H1 (cell line): ENCODE measurements around the gene RINT1. TPM values are rescaled to one million over a fixed set of nuclear protein-coding genes. Genes with fewer than 3 reads are reported as not detected.

Experiments used
- CTCF ChIA-PET: fragments of 300-600 bp; sonication (Branson Sonifier 250); formaldehyde crosslinking; loops from one replicate; lab custom pipeline; 2021; ENCODE audit not compliant: partially characterized antibody; lab: Charles Lee
- POLR2A ChIA-PET: fragments of 300-600 bp; sonication (Branson Sonifier 250); formaldehyde crosslinking; loops from one replicate; lab custom pipeline; 2021; ENCODE audit warnings: inconsistent platforms; ENCODE audit not compliant: partially characterized antibody; lab: Charles Lee
- DNase-seq, 2 experiments: peaks; one replicate each; pipeline versions ENCODE4 v3.0.0 to v3.0.0-alpha.2; 2010 to 2022; ENCODE audit warnings: low spot score in 2 of 2, low read depth in 1 of 2, mixed read lengths in 1 of 2
- FAIRE-seq: peaks from 2 replicates; lab custom pipeline; 2011; peaks lifted over from hg19 to GRCh38; lab: Jason Lieb, UNC
- H2AFZ ChIP-seq: 2 replicates; pipeline ENCODE4 v1.8.1; 2012; ENCODE audit warnings: low read length, inconsistent platforms
- H2AK5ac ChIP-seq: 2 replicates; pipeline ENCODE4 v1.6.1; 2013; ENCODE audit warnings: low read depth, low read length
- H2BK120ac ChIP-seq: replicated peaks from 2 replicates; pipeline ENCODE3; 2013; ENCODE audit warnings: low read depth, low read length, inconsistent platforms
- H2BK12ac ChIP-seq: 2 replicates; pipeline ENCODE4 v1.6.1; 2013; ENCODE audit warnings: low read depth, low read length
- H2BK15ac ChIP-seq: 2 replicates; pipeline ENCODE4 v1.6.1; 2013; ENCODE audit warnings: low read length
- H2BK20ac ChIP-seq: 2 replicates; pipeline ENCODE4 v1.6.1; 2013; ENCODE audit warnings: low read length
- H2BK5ac ChIP-seq: 2 replicates; pipeline ENCODE4 v1.6.1; 2013; ENCODE audit warnings: low read depth, low read length
- H3K14ac ChIP-seq: 2 replicates; pipeline ENCODE4 v1.6.1; 2013; ENCODE audit warnings: inconsistent platforms; ENCODE audit not compliant: insufficient read length
- H3K18ac ChIP-seq: 2 replicates; pipeline ENCODE4 v1.6.1; 2013; ENCODE audit warnings: low read length; ENCODE audit errors: extremely low read depth
- H3K23ac ChIP-seq: 2 replicates; pipeline ENCODE4 v1.6.1; 2013; ENCODE audit warnings: inconsistent platforms; ENCODE audit not compliant: insufficient read length
- H3K23me2 ChIP-seq: 2 replicates; pipeline ENCODE4 v1.6.1; 2013; ENCODE audit warnings: low read depth, low read length
- H3K27ac ChIP-seq: 2 replicates; pipeline ENCODE4 v1.6.1; 2011; ENCODE audit warnings: low read depth, low read length, inconsistent platforms
- H3K27me3 ChIP-seq, 4 experiments: replicated peaks in 1 of 4; 1 replicate in 1 of 4; 2 replicates in 3 of 4; pipeline versions ENCODE4 v1.6.1 to v1.8.1; 2011 to 2013; ENCODE audit warnings: low read length in 3 of 4, mild to moderate bottlenecking in 3 of 4, inconsistent platforms in 2 of 4, mixed read lengths in 2 of 4, moderate library complexity in 1 of 4; ENCODE audit not compliant: control insufficient read depth in 3 of 4, insufficient read depth in 3 of 4; ENCODE audit errors: extremely low read depth in 1 of 4
- H3K36me3 ChIP-seq, 4 experiments: 2 replicates each; pipeline versions ENCODE4 v1.6.1 to v1.8.1; 2011 to 2013; ENCODE audit warnings: mild to moderate bottlenecking in 4 of 4, low read length in 3 of 4, moderate library complexity in 2 of 4, control low read depth in 1 of 4, inconsistent platforms in 1 of 4; ENCODE audit not compliant: insufficient read depth in 4 of 4, control insufficient read depth in 2 of 4
- H3K4ac ChIP-seq: replicated peaks from 2 replicates; pipeline ENCODE3; 2013; ENCODE audit warnings: low read length, low read depth, mixed read lengths, inconsistent platforms; ENCODE audit not compliant: insufficient read length
- H3K4me1 ChIP-seq, 4 experiments: replicated peaks in 1 of 4; 1 replicate in 1 of 4; 2 replicates in 3 of 4; pipeline versions ENCODE4 v1.6.1 to v1.8.1; 2011 to 2013; ENCODE audit warnings: low read length in 3 of 4, inconsistent platforms in 2 of 4, mixed read lengths in 1 of 4; ENCODE audit not compliant: insufficient read depth in 4 of 4, control insufficient read depth in 3 of 4
- H3K4me2 ChIP-seq, 2 experiments: 2 replicates each; pipeline versions ENCODE4 v1.6.1 to v1.8.1; 2011 to 2013; ENCODE audit warnings: low read depth in 2 of 2, low read length in 2 of 2, control low read depth in 1 of 2, inconsistent platforms in 1 of 2, mild to moderate bottlenecking in 1 of 2; ENCODE audit not compliant: insufficient read depth in 1 of 2
- H3K4me3 ChIP-seq, 4 experiments: fragments of 200-600, 300-600 bp in 1 of 4; sonication (generic), shearing (Covaris generic), sonication (Bioruptor Twin) in 1 of 4; 2 replicates each; pipeline versions ENCODE4 v1.5.1 to v1.8.1; 2011 to 2016; ENCODE audit warnings: low read length in 4 of 4, low read depth in 3 of 4, control low read depth in 2 of 4, inconsistent platforms in 2 of 4, mild to moderate bottlenecking in 2 of 4, mixed read lengths in 1 of 4, moderate library complexity in 1 of 4; ENCODE audit not compliant: insufficient read depth in 2 of 4; ENCODE audit errors: extremely low read depth in 1 of 4
- H3K56ac ChIP-seq: replicated peaks from 2 replicates; pipeline ENCODE3; 2013; ENCODE audit warnings: low read depth, mild to moderate bottlenecking, mixed read lengths, low read length, inconsistent platforms; ENCODE audit not compliant: insufficient read length
- H3K79me1 ChIP-seq: 2 replicates; pipeline ENCODE4 v1.6.1; 2013; ENCODE audit warnings: low read depth, low read length, control low read depth
- H3K79me2 ChIP-seq, 2 experiments: 2 replicates each; pipeline versions ENCODE4 v1.6.1 to v1.8.1; 2012 to 2013; ENCODE audit warnings: low read length in 2 of 2, mild to moderate bottlenecking in 2 of 2, inconsistent platforms in 1 of 2; ENCODE audit not compliant: insufficient read depth in 2 of 2, control insufficient read depth in 1 of 2
- H3K9ac ChIP-seq, 4 experiments: replicated peaks in 1 of 4; 1 replicate in 1 of 4; 2 replicates in 3 of 4; pipeline versions ENCODE4 v1.6.1 to v1.8.1; 2011 to 2013; ENCODE audit warnings: low read depth in 3 of 4, low read length in 3 of 4, control low read depth in 2 of 4, mild to moderate bottlenecking in 2 of 4, moderate library complexity in 2 of 4, inconsistent platforms in 1 of 4; ENCODE audit errors: extremely low read depth in 1 of 4
- H3K9me3 ChIP-seq, 2 experiments: 2 replicates each; pipeline versions ENCODE4 v1.6.1 to v1.8.1; 2012 to 2013; ENCODE audit warnings: mild to moderate bottlenecking in 2 of 2, moderate library complexity in 2 of 2, control low read depth in 1 of 2, inconsistent platforms in 1 of 2, low read depth in 1 of 2, low read length in 1 of 2, mixed read lengths in 1 of 2; ENCODE audit not compliant: insufficient read depth in 2 of 2
- H4K20me1 ChIP-seq, 2 experiments: replicated peaks in 1 of 2; 2 replicates each; pipeline versions ENCODE3 to v1.8.1; 2011 to 2013; ENCODE audit warnings: inconsistent platforms in 2 of 2, low read length in 2 of 2, mild to moderate bottlenecking in 1 of 2; ENCODE audit not compliant: insufficient read depth in 2 of 2, control insufficient read depth in 1 of 2
- H4K5ac ChIP-seq: 2 replicates; pipeline ENCODE4 v1.6.1; 2013; ENCODE audit warnings: low read length, low read depth, mixed read lengths, inconsistent platforms; ENCODE audit not compliant: insufficient read length
- H4K8ac ChIP-seq: 2 replicates; pipeline ENCODE4 v1.8.0; 2013; ENCODE audit warnings: mild to moderate bottlenecking, moderate library complexity, low read length, inconsistent platforms; ENCODE audit not compliant: insufficient read depth; ENCODE audit errors: extremely low read depth
- H4K91ac ChIP-seq: replicated peaks from 2 replicates; pipeline ENCODE3; 2013; ENCODE audit warnings: low read length, mixed read lengths, inconsistent platforms; ENCODE audit not compliant: insufficient read length
- MAX ChIP-seq: IDR thresholded peaks from 2 replicates; pipeline ENCODE4 v1.6.1; 2012; ENCODE audit warnings: inconsistent platforms
- RNF2 ChIP-seq: fragments of 200-900, 300-1000 bp; sonication (generic); IDR thresholded peaks from 2 replicates; pipeline ENCODE4 v1.7.1; 2016; ENCODE audit warnings: borderline replicate concordance, low read depth, mild to moderate bottlenecking, antibody characterized with exemption, low read length; ENCODE audit not compliant: poor library complexity, severe bottlenecking; ENCODE audit errors: missing control alignments
- WGBS, 2 experiments: shearing (Covaris generic) in 1 of 2; methylation state at CpG; one replicate each; pipeline versions ENCODE4 v1.1.6 to v1.1.7; 2013 to 2015; ENCODE audit warnings: low lambda C conversion rate in 2 of 2, mixed read lengths in 2 of 2, inconsistent platforms in 1 of 2, low coverage in 1 of 2, missing lambda C conversion rate in 1 of 2; ENCODE audit not compliant: insufficient replicate concordance in 2 of 2, insufficient coverage in 1 of 2, insufficient read length in 1 of 2; ENCODE audit errors: extremely low coverage in 1 of 2, missing lambda C conversion rate in 1 of 2; 5-methylcytosine and 5-hydroxymethylcytosine counted together
- polyA plus RNA-seq, 7 experiments: library from polyadenylated mRNA; depleted of rRNA in 3 of 7; stranded (reverse) in 5 of 7; unstranded in 2 of 7; fragments of >200 nt in 5 of 7; fragments of 200-250 nt in 2 of 7; gene quantifications; 1 replicate in 5 of 7; 2 replicates in 1 of 7; 4 replicates in 1 of 7; pipeline versions ENCODE4 v1.2.1 to v1.2.3, GENCODE V29; 2011 to 2013; ENCODE audit warnings: missing spikeins in 2 of 7, mixed read lengths in 2 of 7
- total RNA-seq: library from RNA; stranded (reverse); fragmentation: NEBNext Ultra II Directional; extraction: Animal tissue kit (Norgen Biotek cat#: 25700); gene quantifications from 2 replicates; pipeline ENCODE4 v1.2.1, GENCODE V29; 2021

RINT1 gene
- total and polyA plus RNA-seq, 2 of the 8 experiments (the other 6 are each of a cell fraction or from before 2014, with no cell fraction given): 7.8 to 21.8 TPM

GRCh38 chr7:105583061-105583460, 51.1 kb downstream of the RINT1 start:
- Histone ChIP-seq H3K14ac (no peak overlapping the region), H4K91ac (no peak overlapping the region), H3K4me1 (peaks cover 0 to 5% (median 1%) of the 10 kb centered on the region in 4 experiments; a peak in 3 of 7 replicates), H3K4me2 (no peak overlapping the region), H3K27ac (no peak overlapping the region), H3K79me1 (no peaks in the 10 kb centered on the region), H3K23me2 (peaks cover 3% of the 10 kb centered on the region; the same call in 1 of the 2 replicates), H3K9ac (no peak overlapping the region), H3K4ac (no peak overlapping the region), H2BK20ac (no peak overlapping the region), H4K5ac (no peak overlapping the region), H3K56ac (no peak overlapping the region), H3K9me3 (peaks cover 3% of the 10 kb centered on the region in 2 experiments; a peak in 1 of 4 replicates), H2BK15ac (no peak overlapping the region), H4K8ac (no peak overlapping the region), H3K18ac (no peak overlapping the region), H2BK120ac (no peak overlapping the region), H3K27me3 (no peaks in the 10 kb centered on the region), H2BK12ac (no peak overlapping the region), H2AK5ac (no peak overlapping the region), H3K23ac (no peak overlapping the region), H3K36me3 (no peaks in the 10 kb centered on the region), H3K79me2 (no peaks in the 10 kb centered on the region), H2AFZ (no peak overlapping the region), H2BK5ac (no peak overlapping the region), H3K4me3 (no peak overlapping the region), H4K20me1 (no peaks in the 10 kb centered on the region)
- DNase-seq (no peak), FAIRE-seq (no peak)
- ChIA-PET CTCF (interaction anchor here (0.6 kb wide), 1 partner anchor 46 kb away, joined by 3 read pairs; no protein-coding TSS in a partner anchor), POLR2A (no interaction called here)
- WGBS, 2 experiments: 100% methylated on average over 10 of the region's 39 CpGs; no CpG with 5 or more reads in 1 of the 2 experiments
- TF ChIP-seq MAX (no peak), RNF2 (no peak)
